Hepatic stellate cell (primary cell): ENCODE results near the gene TMEM143.
"Not testable (repeated sequence)": the region's sequence is repeated elsewhere in the genome, so short reads cannot be mapped to it uniquely, and the experiment has no call there.

ENCODE experiments used
- DNase-seq: peaks from one replicate; pipeline ENCODE4 v3.0.0; 2011; ENCODE audit warnings: low spot score

Gene TMEM143

DNA sequence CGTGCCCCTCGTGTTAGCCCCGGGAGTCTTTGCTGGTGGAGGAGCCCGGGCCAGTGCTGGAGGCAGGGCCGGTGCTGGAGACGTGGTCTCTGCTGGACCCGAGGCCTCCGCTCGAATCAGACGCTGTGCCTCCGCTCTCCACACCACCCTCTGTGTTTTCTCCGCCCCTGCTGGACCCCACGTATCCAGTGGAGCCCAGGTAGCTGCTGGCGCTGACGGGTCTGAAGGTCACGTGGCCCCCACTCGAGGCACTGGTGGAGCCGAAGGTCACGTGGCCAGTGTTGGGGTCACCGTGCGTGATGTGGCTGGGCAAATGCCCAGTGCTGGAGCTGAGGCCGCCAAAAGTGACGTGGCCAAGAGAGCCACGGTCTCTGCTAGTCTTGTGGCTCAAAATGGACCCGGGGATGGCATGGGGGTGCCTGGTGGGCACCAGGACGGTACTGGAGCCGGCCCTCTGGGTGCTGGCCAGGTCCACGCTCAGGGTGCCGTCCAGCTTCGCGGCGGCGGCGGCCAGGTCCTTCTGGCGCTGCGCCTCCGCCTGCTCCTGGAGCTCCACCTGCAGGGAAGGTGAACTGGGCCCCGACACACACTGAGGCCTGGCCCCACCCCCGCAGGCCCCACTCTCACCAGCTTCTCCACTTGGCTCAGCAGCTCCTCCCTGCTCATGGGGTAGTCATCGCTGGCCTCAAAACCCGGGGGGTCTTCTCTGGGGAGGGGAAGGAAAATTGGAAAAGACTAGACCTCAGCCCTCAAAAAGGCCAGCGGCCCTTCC lies 66.6 kb downstream of the TMEM143 start:
- no peak for DNase-seq

DNA sequence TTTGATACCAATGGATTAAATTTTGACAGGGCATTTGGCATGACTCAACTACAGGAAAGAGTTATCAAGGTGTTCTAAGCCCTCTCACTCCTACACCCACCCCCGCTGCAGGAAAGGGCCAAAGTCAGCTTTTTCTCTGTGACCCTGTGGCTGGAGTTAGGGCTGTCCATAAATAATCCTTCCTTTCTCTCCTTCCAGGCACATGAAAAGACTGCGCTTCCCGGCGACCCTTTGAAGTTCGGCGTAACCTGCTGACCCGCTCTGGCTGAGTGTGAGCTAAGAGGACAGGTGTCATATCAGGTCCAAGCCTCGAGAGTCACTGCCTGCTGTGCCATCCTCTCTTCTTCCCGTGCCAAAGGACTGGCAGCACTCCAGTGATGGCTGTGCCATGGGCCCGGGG lies 68.3 kb downstream of the TMEM143 start:
- DNase-seq = no peak

DNA sequence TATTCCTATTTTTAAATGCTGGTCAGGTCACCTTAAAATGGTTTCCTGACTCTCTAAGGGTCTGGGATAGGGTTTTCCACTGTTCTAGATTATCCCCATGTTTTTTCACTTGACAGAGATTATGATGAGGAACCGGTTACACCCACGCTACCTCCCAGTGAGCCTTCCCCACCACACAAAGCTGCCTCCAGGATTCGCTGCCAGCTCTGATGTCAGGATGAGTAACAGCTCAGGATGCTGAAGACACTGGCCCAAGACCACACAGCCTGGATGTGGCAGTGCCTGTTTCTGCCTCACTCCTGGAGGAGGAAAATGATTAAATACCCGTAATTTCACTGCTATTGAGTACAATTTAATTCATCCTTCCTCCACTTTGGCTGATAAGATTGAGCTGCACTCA lies 70.9 kb downstream of the TMEM143 start:
- peak; percentile 67 for DNase-seq

DNA sequence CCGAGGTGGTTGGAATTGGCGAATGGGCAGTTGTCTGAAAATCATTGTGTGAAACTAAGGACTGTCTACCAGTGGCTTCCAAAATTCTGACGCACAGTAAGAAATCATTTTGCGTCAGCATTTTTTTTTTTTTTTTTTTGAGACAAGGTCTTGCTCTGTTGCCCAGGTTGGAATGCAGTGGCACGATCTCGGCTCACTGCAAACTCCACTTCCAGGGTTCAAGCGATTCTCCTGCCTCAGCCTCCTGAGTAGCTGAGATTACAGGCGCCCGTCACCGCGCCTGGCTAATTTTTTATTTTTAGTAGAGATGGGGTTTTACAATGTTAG lies 72.3 kb downstream of the TMEM143 start:
- not testable (repeated sequence) for DNase-seq

DNA sequence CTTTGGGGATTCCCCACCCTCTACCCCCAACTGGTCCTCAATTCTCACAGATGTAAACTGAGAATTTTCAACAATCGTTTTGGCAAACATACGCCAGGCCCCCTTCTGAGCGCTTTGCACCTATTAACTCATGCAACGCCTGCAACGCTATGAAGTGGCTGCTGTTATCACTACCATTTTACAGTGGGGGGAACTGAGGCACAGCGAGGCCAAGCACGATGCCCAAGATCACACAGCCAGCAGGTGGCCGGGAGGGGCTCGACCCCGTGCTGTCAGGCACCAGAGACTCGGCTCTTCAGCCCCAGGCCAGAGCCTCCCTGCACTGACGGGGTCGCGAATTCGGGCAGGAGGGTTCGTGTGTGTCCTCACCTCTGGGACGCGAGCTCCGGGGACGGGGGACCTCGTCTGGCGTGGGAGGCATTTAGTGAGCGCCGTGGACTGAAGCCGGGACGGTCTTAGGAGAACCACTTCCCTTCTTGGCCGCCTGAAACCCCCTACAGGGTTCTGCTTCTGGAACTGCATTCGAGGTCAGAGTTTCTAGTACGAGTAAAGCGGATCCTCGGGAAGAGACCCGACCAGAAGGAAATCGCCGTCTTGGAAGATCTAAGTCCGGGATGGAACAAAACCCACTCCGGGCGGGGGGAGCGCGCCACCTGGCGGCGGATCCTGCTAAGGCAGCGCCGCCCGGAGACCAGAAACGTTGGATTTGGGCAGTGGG lies 72.8 kb downstream of the TMEM143 start:
- DNase-seq = peak; percentile 83

DNA sequence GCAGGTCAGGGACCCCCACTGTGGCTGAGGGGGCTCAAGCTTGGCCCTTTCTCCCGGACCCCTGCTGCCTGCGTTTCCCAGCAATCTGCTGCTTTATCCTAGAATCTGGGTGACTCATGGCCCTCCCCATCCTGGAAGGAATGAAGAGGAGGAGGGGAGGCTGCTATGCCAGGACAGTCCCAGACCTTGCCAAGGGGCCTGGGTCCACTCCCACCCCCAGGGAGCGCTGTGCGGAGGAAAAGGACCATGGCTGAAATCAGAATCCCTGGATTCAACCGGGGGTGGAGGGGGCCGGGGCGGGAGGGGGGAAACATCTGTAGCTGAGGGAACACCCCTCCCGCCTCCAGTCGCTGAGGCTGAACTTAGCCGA lies 73.4 kb downstream of the TMEM143 start:
- peak; percentile 83 for DNase-seq

DNA sequence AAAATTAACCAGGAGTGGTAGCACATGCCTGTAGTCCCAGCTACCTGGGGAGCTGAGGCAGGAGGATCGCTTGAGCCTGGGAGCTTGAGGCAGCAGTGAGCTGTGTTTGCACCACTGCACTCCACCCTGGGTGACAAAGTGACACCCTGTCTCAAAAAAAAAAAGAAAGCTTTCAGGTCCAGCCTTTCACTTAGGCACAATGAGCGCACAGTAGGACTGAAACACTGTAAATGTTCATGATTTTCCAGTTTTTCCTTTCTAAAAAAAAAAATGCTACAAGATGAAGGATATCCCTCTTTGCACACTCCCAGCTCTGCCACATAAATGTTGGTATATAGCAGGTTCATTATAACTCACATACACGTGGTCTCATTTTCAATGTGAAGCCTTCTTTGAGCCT lies 76.0 kb downstream of the TMEM143 start:
- DNase-seq = no peak

DNA sequence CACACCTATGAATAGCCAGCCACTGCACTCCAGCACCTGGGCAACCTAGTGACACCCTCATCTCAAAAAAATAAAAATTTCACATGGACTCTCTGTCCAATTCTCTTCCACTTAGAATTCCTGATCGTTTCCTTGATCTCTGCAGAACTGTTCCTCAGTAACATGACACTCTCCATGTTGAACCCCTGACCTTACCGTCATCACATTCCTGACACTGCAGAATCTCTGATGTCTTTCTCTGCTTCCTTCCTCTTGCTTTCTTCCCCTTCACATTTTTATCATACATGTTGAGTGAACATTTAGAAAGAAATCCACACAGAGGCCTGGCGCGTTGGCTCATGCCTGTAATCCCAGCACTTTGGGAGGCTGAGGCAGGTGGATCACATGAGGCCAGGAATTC lies 78.8 kb downstream of the TMEM143 start:
- no peak for DNase-seq

DNA sequence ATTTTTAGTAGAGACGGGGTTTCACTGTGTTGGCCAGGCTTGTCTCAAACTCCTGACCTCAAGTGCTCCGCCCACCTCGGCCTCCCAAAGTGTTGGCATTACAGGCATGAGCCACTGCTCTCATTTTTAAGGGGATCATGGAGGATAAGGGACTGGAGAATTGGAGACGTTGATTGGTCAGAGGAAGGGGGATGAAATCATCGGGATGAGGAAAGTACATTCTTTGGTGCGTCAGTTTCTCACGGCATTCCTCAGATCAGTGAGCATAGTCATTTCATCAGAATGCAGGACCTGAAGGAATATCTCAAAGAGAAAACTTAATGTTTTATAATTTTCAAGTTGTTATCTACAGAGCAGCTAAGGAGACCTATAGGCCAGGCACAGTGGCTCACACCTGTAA lies 79.8 kb downstream of the TMEM143 start:
- peak; percentile 76 for DNase-seq
